ENCODE data around the gene DERA. TPM values are rescaled to one million over a fixed set of nuclear protein-coding genes. Genes with fewer than 3 reads are reported as not detected.

The DERA gene
- total and polyA plus RNA-seq, 11 donors: 19.0 to 44.3 (median 23.8) TPM

DNA sequence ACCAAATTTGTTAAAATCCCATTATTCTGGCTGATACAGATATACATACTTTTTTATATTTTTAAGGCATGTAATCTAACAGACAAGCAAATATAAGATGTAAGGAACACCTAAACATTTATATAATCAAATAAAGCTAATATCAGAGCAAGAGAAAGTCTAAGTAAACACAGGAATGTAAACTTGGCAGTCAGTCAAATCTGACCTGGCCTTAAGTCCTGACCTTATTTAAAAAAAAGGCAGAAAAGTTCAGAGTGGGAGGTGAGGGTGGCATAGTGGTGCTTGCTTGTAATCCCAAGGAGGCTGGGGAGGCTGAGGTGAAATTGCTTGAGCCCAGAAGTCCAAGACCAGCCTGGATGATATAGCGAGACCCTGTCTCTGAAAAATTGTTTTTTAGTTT is 152.6 kb downstream of the DERA start:
- Histone ChIP-seq H3K4me1 (no peaks in the 10 kb centered on the region), H3K36me3 (no peaks in the 10 kb centered on the region), H3K9me3 (no peaks in the 10 kb centered on the region), H3K27ac (no peak overlapping the region), H3K4me3 (no peak overlapping the region), H3K27me3 (no peaks in the 10 kb centered on the region)
- DNase-seq: no peak
- WGBS, 4 donors: 89 to 97% (median 96%) methylated on average over 1 of the region's 1 CpG
- TF ChIP-seq, protein P1, sequence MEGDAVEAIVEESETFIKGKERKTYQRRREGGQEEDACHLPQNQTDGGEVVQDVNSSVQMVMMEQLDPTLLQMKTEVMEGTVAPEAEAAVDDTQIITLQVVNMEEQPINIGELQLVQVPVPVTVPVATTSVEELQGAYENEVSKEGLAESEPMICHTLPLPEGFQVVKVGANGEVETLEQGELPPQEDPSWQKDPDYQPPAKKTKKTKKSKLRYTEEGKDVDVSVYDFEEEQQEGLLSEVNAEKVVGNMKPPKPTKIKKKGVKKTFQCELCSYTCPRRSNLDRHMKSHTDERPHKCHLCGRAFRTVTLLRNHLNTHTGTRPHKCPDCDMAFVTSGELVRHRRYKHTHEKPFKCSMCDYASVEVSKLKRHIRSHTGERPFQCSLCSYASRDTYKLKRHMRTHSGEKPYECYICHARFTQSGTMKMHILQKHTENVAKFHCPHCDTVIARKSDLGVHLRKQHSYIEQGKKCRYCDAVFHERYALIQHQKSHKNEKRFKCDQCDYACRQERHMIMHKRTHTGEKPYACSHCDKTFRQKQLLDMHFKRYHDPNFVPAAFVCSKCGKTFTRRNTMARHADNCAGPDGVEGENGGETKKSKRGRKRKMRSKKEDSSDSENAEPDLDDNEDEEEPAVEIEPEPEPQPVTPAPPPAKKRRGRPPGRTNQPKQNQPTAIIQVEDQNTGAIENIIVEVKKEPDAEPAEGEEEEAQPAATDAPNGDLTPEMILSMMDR (IDR thresholded peaks at IDR 0.05): no peak
- TF ChIP-seq POLR2A (IDR thresholded peaks at IDR 0.05): no peak
- no peak for ATAC-seq
- intact Hi-C loops (cut with DNase I): no loop called here

DNA sequence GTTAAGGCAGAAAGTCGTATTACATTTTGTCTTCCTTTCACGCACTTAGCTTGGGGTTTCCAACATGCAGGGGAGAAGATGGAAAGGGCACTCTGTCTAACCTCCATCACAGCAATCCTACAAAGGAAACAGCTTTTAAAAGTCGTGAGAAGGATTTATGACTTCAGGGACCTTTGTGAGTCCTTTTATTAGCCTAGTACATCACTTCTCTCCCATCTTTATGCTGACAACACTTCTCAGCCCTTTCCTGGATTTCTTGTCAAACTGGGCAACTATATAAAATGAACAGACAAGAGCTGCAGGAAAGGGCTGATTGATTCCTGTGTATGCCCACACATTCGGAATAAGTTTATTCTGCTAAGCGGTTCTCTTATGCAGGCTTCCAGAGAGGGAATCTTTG is 159.0 kb downstream of the DERA start:
- Histone ChIP-seq H3K36me3 (no peaks in the 10 kb centered on the region), H3K27ac (no peak overlapping the region), H3K4me1 (no peaks in the 10 kb centered on the region), H3K9me3 (no peaks in the 10 kb centered on the region), H3K27me3 (no peaks in the 10 kb centered on the region), H3K4me3 (no peak overlapping the region)
- intact Hi-C loops (cut with DNase I): loop anchor here in 2 of 10 donors (10.0 kb wide), 1 partner anchor 1575 kb away; no protein-coding TSS in a partner anchor
- ATAC-seq (no peak), DNase-seq (no peak)
- 63 to 69% (median 66%) methylated on average over 5 of the region's 5 CpGs for WGBS, 4 donors
- TF ChIP-seq, protein P1 (IDR thresholded peaks at IDR 0.05): no peak
- TF ChIP-seq POLR2A (IDR thresholded peaks at IDR 0.05): no peak

DNA sequence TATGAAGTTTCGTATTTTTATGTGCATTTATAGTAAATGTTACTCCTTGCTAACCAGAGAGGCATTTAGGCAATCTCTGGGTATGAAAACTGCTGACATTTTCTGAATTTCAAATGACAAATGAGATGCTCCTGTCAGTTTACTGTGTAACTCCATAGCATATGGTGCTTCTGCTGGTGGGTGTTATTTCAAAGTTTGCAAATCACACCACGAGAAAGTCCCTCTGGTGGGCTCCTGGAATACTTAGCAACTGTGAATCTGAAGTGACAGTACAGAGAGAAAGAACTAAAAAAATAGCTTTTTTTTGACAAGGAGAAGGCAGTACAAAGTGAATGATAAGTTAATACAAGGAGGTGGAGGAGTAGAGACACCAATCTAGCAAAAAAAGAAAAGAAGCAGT is 161.5 kb downstream of the DERA start:
- TF ChIP-seq, protein P1 (IDR thresholded peaks at IDR 0.05): no peak
- TF ChIP-seq POLR2A (IDR thresholded peaks at IDR 0.05): no peak
- Histone ChIP-seq H3K27me3 (no peaks in the 10 kb centered on the region), H3K27ac (no peak overlapping the region), H3K4me1 (no peaks in the 10 kb centered on the region), H3K9me3 (no peaks in the 10 kb centered on the region), H3K4me3 (no peak overlapping the region), H3K36me3 (no peaks in the 10 kb centered on the region)
- 75 to 83% (median 79%) methylated on average over 2 of the region's 2 CpGs for WGBS, 4 donors
- ATAC-seq (no peak), DNase-seq (no peak)
- intact Hi-C loops (cut with DNase I): loop anchor here in 2 of 10 donors (10.0 kb wide), 1 partner anchor 1572 kb away; no protein-coding TSS in a partner anchor

DNA sequence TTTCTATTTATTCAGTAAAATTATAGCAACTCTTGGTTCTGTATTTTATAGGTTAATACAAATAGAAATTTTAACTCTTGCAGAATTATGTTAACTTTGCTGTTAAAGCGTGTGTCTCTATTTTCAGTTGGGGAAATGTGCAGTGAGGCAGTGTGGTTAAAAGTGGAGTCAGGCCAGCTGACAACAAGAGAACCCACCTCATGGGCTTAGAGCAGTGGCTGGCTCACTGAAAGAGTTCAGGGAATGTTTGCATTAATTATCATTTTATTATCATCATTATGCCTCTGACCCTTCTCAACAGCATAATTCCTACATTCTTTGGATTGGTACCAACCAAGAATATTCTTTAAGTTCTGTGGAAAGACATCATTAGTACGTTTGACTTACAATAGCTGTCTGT is 163.8 kb downstream of the DERA start:
- WGBS, 4 donors: 65 to 78% (median 75%) methylated on average over 2 of the region's 2 CpGs
- ATAC-seq (no peak), DNase-seq (no peak)
- intact Hi-C loops (cut with DNase I): loop anchor here in 2 of 10 donors (10.0 kb wide), 1 partner anchor 1570 kb away; no protein-coding TSS in a partner anchor
- H3K27ac ChIP-seq: no peak overlapping the region
- H3K27me3 ChIP-seq: no peaks in the 10 kb centered on the region
- TF ChIP-seq, protein P1 (IDR thresholded peaks at IDR 0.05): no peak
- TF ChIP-seq POLR2A (IDR thresholded peaks at IDR 0.05): no peak
- no peaks in the 10 kb centered on the region for H3K4me1 ChIP-seq
- no peak overlapping the region for H3K4me3 ChIP-seq
- no peaks in the 10 kb centered on the region for H3K36me3 ChIP-seq
- no peaks in the 10 kb centered on the region for H3K9me3 ChIP-seq
